OCI-LY3 (cell line): ENCODE data around the gene SCN2B.

Experiments used
- H2AFZ ChIP-seq: fragments of 200-600, 300-600 bp; shearing (Covaris generic); 2 replicates; pipeline ENCODE4 v1.6.0; 2014; ENCODE audit warnings: antibody characterized with exemption, low read depth, low read length
- H3K27ac ChIP-seq: fragments of 200-600, 300-600 bp; sonication (generic); 2 replicates; pipeline ENCODE4 v1.5.1; 2014; ENCODE audit warnings: mild to moderate bottlenecking, low read length, moderate library complexity, mixed read lengths
- H3K27me3 ChIP-seq: fragments of 200-600, 300-600 bp; sonication (generic); 2 replicates; pipeline ENCODE4 v1.6.1; 2014; ENCODE audit warnings: low read depth, low read length, mixed read lengths
- H3K36me3 ChIP-seq: fragments of 200-600, 300-600 bp; sonication (generic); replicated peaks from 2 replicates; pipeline ENCODE3; 2014; ENCODE audit warnings: low read depth, low read length, mixed read lengths
- H3K4me1 ChIP-seq: fragments of 300-600, 200-600 bp; sonication (generic); 2 replicates; pipeline ENCODE4 v1.6.1; 2014; ENCODE audit warnings: low read length, mixed read lengths
- H3K4me2 ChIP-seq: fragments of 200-600, 300-600 bp; sonication (generic); 2 replicates; pipeline ENCODE4 v1.6.1; 2014; ENCODE audit warnings: low read length, mixed read lengths
- H3K4me3 ChIP-seq: fragments of 300-600, 200-600 bp; sonication (generic); 2 replicates; pipeline ENCODE4 v1.5.1; 2014; ENCODE audit warnings: antibody characterized with exemption, mild to moderate bottlenecking, low read length, moderate library complexity
- H3K79me2 ChIP-seq: fragments of 300-600, 200-600 bp; shearing (Covaris generic); 2 replicates; pipeline ENCODE4 v1.6.1; 2014; ENCODE audit warnings: mild to moderate bottlenecking, low read length, mixed read lengths
- H3K9ac ChIP-seq: fragments of 300-600, 200-600 bp; shearing (Covaris generic); 2 replicates; pipeline ENCODE4 v1.6.0; 2014; ENCODE audit warnings: mild to moderate bottlenecking, low read length, moderate library complexity
- H3K9me3 ChIP-seq: fragments of 200-600, 300-600 bp; shearing (Covaris generic); 2 replicates; pipeline ENCODE4 v1.6.1; 2014; ENCODE audit warnings: low read length, mixed read lengths; ENCODE audit not compliant: insufficient read depth
- H4K20me1 ChIP-seq: fragments of 200-600, 300-600 bp; sonication (generic); 2 replicates; pipeline ENCODE4 v1.6.1; 2016; ENCODE audit warnings: low read length, mixed read lengths; ENCODE audit not compliant: insufficient read depth
- EZH2phosphoT487 ChIP-seq: fragments of 200-600 bp; shearing (Covaris generic); IDR thresholded peaks from 2 replicates; pipeline ENCODE4 v1.6.1; 2018; ENCODE audit warnings: antibody characterized with exemption, mixed run types, low read depth
- TF ChIP-seq, protein P1 (sequence below): fragments of 200-600, 300-600 bp; sonication (generic); IDR thresholded peaks from 2 replicates; pipeline ENCODE4 v1.5.1; 2014; ENCODE audit warnings: antibody characterized with exemption, low read length, low read depth

Gene SCN2B

DNA sequence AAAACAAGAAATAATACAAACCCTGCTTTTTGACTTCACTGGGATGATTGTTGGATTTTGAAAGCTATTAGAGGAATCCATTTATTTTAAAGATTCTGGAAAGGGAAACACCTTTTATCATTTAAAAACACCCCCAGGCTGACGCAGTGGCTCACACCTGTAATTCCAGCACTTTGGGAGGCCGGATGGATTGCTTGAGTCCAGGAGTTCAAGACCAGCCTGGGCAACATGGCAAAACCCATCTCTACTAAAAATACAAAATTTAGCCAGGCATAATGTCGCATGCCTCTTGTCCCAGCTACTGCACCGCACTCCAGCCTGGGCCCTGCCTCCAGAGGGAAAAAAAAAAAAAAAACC, 317 bp upstream of the SCN2B start:
- H2AFZ ChIP-seq, result peak overlapping the region; percentile 99
- peak overlapping the region; percentile 78 for H3K4me3 ChIP-seq
- no peak overlapping the region for H3K27ac ChIP-seq
- H3K4me1 ChIP-seq, result peaks cover 28% of the 10 kb centered on the region
- H3K79me2 ChIP-seq, result no peaks in the 10 kb centered on the region
- H3K9me3 ChIP-seq, result no peaks in the 10 kb centered on the region
- H3K9ac ChIP-seq, result 0 out of 2 replicates have a peak overlapping the region, but pooled peaks have one; percentile 48
- no peaks in the 10 kb centered on the region for H3K27me3 ChIP-seq
- H4K20me1 ChIP-seq, result no peaks in the 10 kb centered on the region
- no peaks in the 10 kb centered on the region for H3K36me3 ChIP-seq
- TF ChIP-seq, protein P1, sequence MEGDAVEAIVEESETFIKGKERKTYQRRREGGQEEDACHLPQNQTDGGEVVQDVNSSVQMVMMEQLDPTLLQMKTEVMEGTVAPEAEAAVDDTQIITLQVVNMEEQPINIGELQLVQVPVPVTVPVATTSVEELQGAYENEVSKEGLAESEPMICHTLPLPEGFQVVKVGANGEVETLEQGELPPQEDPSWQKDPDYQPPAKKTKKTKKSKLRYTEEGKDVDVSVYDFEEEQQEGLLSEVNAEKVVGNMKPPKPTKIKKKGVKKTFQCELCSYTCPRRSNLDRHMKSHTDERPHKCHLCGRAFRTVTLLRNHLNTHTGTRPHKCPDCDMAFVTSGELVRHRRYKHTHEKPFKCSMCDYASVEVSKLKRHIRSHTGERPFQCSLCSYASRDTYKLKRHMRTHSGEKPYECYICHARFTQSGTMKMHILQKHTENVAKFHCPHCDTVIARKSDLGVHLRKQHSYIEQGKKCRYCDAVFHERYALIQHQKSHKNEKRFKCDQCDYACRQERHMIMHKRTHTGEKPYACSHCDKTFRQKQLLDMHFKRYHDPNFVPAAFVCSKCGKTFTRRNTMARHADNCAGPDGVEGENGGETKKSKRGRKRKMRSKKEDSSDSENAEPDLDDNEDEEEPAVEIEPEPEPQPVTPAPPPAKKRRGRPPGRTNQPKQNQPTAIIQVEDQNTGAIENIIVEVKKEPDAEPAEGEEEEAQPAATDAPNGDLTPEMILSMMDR, result no peak
- no peak for TF ChIP-seq EZH2phosphoT487
- peak overlapping the region; percentile 96 for H3K4me2 ChIP-seq

DNA sequence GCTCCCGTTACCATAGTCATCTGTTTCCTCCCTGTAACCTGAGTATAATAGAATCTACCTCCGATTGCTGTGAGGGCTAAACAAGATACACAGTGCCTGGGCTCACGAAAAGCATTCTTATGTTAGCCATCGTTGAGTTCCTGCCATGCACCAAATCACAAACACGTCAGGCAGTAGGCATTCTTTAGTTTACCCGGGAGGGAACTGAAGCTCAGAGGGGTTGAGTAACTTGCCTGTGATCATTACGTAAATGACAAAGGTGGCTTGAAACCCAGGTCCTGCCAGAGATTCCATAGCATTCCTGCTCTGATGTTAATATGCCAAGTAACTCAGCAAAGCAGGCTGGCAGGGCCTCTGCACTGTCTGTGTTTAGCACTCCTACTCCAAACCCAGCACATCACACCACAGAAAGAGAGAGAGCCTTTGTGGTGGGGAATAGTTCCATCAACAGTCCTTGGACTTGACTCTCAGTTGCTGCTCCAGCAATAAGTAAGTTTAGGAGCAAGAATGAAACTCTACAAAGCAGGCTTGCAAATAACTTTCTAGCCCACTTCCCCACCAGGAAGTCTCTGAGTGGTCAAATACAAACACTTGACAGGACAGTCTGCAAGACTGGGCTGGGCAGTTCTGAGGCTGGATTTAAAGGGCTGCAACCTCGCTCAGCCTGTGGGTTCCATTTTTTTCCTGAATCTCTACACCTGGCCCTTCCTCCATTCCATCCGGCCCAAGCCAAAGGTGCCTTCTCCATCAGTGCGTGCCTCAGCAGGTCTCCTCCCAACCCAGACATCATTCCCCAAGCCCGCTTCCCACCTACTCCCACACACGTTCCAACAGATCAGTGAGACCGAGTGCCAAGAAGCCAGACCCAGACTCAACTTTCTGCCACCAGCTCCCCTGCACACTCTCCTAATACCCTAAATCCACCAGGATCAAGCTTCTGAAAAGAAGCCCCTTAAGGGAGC, 1.1 kb downstream of the SCN2B start:
- peak overlapping the region; percentile 96 for H3K4me2 ChIP-seq
- no peak overlapping the region for H3K27ac ChIP-seq
- H3K79me2 ChIP-seq, result no peaks in the 10 kb centered on the region
- H3K27me3 ChIP-seq, result no peaks in the 10 kb centered on the region
- H3K9ac ChIP-seq, result 0 out of 2 replicates have a peak overlapping the region, but pooled peaks have one; percentile 48
- H3K4me1 ChIP-seq, result peaks cover 30% of the 10 kb centered on the region
- H3K36me3 ChIP-seq, result no peaks in the 10 kb centered on the region
- H3K4me3 ChIP-seq, result peak overlapping the region; percentile 78; the same call in 1 of the 2 replicates
- TF ChIP-seq EZH2phosphoT487, result no peak
- TF ChIP-seq, protein P1, result no peak
- no peaks in the 10 kb centered on the region for H4K20me1 ChIP-seq
- H2AFZ ChIP-seq, result no peak overlapping the region
- H3K9me3 ChIP-seq, result no peaks in the 10 kb centered on the region

DNA sequence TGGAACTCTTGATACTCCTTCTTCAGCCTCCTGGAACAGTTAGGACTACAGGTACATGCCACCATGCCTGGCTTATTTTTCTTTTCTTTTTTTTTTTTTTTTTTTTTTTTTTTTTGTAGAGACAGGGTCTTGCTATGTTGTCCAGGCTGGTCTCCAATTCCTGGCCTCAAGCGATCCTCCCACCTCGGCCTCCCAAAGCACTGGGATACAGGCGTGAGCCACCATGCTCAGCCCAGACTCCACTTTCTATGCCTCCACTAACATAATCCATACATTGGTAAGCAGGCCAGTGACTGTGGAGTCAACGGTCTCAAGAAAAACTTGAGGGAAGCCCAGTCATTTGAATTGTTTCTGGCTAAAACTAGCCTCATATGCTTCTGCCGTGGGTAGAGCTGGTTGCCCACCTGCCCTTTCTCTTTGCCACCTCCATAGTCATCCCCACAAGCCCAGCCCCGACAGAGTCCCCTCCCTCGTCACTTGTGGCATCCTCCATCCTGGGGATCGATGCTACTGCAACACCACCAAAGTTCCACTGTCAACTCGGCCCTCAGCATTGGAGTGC, 2.4 kb downstream of the SCN2B start:
- Histone ChIP-seq H3K4me1 (peaks cover 21% of the 10 kb centered on the region), H3K79me2 (no peaks in the 10 kb centered on the region), H3K9ac (no peak overlapping the region), H2AFZ (no peak overlapping the region), H3K36me3 (no peaks in the 10 kb centered on the region), H3K4me2 (no peak overlapping the region), H4K20me1 (no peaks in the 10 kb centered on the region), H3K9me3 (no peaks in the 10 kb centered on the region), H3K27me3 (0 out of 2 replicates have a peak, but pooled peaks cover 6% of the 10 kb centered on the region), H3K27ac (no peak overlapping the region), H3K4me3 (no peak overlapping the region)
- TF ChIP-seq, protein P1, result no peak
- TF ChIP-seq EZH2phosphoT487, result no peak

DNA sequence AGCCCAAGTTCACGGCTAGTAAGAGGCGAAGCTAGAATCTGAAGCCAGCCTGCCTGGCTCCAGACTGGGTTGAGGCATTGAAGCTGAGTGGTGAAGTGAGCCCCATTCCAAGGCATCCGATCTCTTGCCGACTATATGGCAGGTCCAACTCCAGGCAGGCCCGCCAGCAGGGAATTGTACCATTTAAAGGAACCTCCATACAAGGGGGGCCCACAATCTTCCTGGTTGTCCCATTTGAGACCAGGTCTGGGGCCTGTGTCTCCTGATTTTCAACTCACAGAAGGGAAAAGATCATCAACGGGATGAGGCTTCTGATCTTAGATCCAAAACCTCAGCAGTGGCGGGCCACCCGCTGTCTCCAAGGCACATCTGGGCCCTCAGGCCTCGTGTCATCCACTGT, 4.1 kb downstream of the SCN2B start:
- Histone ChIP-seq H3K9ac (no peak overlapping the region), H3K27me3 (0 out of 2 replicates have a peak, but pooled peaks cover 6% of the 10 kb centered on the region), H3K79me2 (no peaks in the 10 kb centered on the region), H3K27ac (no peak overlapping the region), H4K20me1 (no peaks in the 10 kb centered on the region), H3K4me1 (peaks cover 21% of the 10 kb centered on the region), H2AFZ (no peak overlapping the region), H3K4me3 (no peak overlapping the region), H3K36me3 (no peaks in the 10 kb centered on the region), H3K9me3 (no peaks in the 10 kb centered on the region), H3K4me2 (no peak overlapping the region)
- TF ChIP-seq EZH2phosphoT487, result no peak
- TF ChIP-seq, protein P1, result no peak
